Measurements from ENCODE around the gene ROBO2.

Gene ROBO2

GRCh38 chr3:77186319-77186718 is 146.4 kb downstream of the ROBO2 start:
- in situ Hi-C loops (cut with MboI; ENCODE audit: low sequenced_read_pairs): no loop called here

GRCh38 chr3:77186728-77187127 is 146.8 kb downstream of the ROBO2 start:
- in situ Hi-C loops (cut with MboI; ENCODE audit: low sequenced_read_pairs): no loop called here

- in situ Hi-C loops (cut with MboI; ENCODE audit: low sequenced_read_pairs): no loop called here
Observed at GRCh38 chr3:77188210-77188609, 148.3 kb downstream of the ROBO2 start.

DNA sequence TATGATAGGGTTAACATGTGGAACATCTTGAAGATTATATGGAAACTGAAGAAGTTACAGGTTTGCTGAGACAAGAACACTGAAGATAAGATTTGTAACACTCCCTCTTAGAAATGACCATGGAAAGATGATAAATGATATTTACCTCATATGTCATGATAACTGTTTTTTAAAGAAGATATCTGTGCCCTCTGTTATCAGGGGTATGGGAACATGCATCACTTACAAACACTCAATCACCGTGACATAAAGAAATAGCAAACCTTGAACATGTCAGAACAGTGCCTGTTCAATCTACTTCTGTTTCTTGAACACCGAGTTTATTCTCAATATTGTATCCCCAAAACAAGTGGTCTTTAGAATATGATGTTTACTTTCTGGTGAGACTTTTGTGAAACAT is 149.4 kb downstream of the ROBO2 start:
- in situ Hi-C loops (cut with MboI; ENCODE audit: low sequenced_read_pairs): no loop called here

DNA sequence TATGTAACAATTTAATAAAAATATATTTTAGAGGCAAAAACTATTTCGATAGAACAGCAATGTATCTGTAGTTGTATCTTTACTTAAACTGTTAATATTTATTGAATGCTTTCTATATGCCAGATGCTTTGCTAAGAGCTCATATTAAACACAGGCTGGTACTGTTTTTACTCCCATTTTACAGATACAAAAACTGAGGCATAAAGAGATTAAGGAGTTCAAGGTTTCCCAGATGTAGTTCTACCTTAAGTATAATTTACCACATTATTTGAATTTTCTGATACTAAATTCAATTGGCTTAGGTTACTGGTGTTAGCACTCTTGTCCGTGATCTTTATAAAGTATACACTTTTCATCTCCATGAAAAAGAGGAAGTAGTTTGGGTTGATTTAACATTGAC is 149.8 kb downstream of the ROBO2 start:
- in situ Hi-C loops (cut with MboI; ENCODE audit: low sequenced_read_pairs): no loop called here

- in situ Hi-C loops (cut with MboI; ENCODE audit: low sequenced_read_pairs): no loop called here
Observed at GRCh38 chr3:77190374-77190773, 150.5 kb downstream of the ROBO2 start.

DNA sequence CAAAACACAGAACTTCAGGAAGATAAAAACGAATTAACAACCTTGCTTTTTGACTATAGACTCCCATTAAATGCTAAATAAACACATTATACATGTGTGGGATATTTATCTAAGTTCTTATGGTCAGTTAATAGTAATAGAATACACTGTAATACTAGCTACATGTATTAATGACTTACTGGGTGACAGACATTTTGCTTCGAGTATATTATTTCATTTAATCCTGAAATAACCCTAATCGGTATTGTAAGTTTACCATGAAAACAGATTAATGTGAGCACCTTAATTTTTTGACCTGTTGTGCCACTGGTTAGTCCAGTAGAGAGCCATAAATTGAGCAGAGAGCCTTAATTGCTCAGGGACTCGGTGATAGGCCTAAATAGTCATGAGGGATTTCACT is 151.1 kb downstream of the ROBO2 start:
- in situ Hi-C loops (cut with MboI; ENCODE audit: low sequenced_read_pairs): no loop called here

DNA sequence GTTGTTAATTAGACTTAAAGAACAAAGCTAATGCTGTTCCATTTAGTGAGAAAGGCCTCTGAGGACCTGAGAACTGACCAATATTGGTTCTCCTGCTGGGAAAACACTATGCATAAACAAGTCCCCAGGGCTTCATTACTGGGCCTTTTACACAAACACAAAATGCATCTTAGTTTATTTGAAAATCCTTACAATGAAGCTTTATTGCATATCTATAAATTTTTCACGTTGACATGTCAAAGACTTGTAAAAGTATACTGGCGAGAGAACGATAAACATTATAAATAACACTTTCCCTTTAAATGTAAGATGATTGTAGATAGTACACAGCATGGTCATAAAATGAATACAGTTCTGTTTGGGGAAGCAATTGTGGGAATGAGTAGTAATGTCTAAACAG is 151.7 kb downstream of the ROBO2 start:
- in situ Hi-C loops (cut with MboI; ENCODE audit: low sequenced_read_pairs): no loop called here

- in situ Hi-C loops (cut with MboI; ENCODE audit: low sequenced_read_pairs): no loop called here
Observed at GRCh38 chr3:77195766-77196545, 156.1 kb downstream of the ROBO2 start.

GRCh38 chr3:77197408-77197807 is 157.5 kb downstream of the ROBO2 start:
- in situ Hi-C loops (cut with MboI; ENCODE audit: low sequenced_read_pairs): no loop called here

DNA sequence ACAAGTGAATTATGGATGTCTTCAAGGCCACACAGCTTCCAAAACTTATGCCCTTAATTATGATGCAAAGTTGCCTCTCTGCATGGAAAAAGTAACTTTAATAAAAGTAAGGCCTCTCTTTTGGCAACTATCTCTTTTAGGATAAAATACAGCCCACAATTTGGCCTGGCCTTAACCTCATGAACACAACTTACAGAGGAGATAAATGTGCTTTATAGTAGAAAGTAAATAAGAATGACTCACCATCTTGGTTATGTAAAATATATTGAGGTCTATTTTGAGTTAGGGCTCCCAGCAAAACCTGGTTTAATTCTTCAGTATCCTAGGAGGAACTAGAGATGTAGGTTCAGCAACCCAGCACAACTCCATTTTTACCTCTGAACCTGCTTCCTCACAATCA is 164.0 kb downstream of the ROBO2 start:
- in situ Hi-C loops (cut with MboI; ENCODE audit: low sequenced_read_pairs): no loop called here

- in situ Hi-C loops (cut with MboI; ENCODE audit: low sequenced_read_pairs): no loop called here
Observed at GRCh38 chr3:77204788-77205187, 164.9 kb downstream of the ROBO2 start.

DNA sequence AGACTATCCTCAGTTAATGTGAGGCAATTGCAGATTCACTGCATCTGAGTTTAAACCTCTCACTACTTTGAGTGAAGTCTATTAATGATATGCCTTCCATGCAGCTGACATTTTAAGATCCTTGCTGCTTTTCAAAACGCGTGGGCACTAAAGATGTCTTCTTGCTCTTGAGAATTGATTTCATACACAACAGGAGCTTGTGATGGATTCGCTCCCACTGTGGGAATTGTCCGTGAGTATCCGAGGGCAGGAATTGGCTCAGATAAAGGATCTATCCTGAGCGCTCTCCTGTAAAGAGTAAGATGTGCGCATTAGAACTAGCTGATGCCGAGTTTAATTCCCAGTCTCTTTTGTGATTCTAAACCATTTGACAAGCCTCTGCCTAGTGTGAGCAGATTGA is 167.9 kb downstream of the ROBO2 start:
- in situ Hi-C loops (cut with MboI; ENCODE audit: low sequenced_read_pairs): no loop called here

DNA sequence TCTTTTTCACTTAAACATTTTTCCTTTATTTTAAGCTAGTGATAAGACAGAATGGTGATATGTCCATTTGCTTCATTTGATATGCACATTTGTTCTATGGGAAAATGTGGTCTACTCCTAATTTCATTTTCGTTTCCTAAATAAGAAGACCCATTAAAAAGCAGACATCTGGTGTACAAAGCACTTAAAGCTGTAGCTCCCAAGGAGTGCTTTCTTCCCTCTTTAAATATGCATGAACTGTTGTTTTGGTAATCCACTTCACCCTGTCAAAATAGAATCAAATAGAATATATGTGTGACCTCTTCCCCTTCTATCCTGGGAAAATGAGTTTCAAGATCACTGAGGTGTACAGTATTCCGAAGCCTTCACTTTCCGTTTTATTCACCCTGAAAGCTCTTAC is 182.8 kb downstream of the ROBO2 start:
- in situ Hi-C loops (cut with MboI; ENCODE audit: low sequenced_read_pairs): no loop called here

GRCh38 chr3:77227567-77227966 is 187.7 kb downstream of the ROBO2 start:
- in situ Hi-C loops (cut with MboI; ENCODE audit: low sequenced_read_pairs): no loop called here

- in situ Hi-C loops (cut with MboI; ENCODE audit: low sequenced_read_pairs): no loop called here
Observed at GRCh38 chr3:77232557-77232956, 192.7 kb downstream of the ROBO2 start.

DNA sequence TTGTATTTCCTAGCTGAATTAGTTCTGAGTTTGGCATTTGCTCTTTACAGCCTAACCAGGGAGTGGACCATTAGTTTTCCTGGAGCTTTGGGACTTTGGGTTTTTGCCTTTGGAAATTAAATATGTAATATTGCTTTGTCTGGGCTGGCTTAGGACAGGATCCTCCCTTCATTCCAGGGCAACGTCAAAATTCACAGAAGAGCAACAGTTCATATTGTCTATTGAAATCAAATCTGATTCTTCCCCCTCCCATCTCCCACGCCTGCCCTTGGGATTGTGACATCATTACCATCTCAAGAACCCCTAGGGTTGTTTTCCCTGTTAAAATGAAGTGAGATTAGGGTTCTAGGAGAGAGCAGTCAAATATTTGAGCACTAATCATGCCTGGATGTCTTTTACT is 194.1 kb downstream of the ROBO2 start:
- in situ Hi-C loops (cut with MboI; ENCODE audit: low sequenced_read_pairs): no loop called here

GRCh38 chr3:77236118-77236517 is 196.2 kb downstream of the ROBO2 start:
- in situ Hi-C loops (cut with MboI; ENCODE audit: low sequenced_read_pairs): no loop called here

DNA sequence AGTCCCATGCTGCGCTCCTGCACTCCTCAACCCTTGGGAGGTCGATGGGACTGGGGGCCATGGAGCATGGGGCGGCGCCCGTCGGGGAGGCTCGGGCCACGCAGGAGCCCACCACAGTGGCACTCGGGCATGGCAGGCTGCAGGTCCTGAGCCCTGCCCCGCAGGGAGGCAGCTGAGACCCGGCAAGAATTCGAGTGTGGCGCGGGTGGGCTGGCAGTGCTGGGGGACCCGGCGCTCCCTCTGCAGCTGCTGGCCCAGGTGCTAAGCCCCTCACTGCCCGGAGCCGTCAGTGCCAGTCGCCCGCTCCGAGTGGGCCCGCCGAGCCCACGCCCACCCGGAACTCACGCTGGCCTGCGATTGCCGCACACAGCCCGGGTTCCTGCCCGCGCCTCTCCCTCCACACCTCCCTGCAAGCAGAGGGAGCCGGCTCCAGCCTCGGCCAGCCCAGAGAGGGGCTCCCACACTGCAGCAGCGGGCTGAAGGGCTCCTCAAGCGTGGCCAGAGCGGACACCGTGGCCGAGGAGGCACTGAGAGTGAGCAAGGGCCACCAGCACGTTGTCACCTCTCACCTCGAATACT is 200.3 kb downstream of the ROBO2 start:
- in situ Hi-C loops (cut with MboI; ENCODE audit: low sequenced_read_pairs): no loop called here

- in situ Hi-C loops (cut with MboI; ENCODE audit: low sequenced_read_pairs): no loop called here
Observed at GRCh38 chr3:77242371-77242770, 202.5 kb downstream of the ROBO2 start.

DNA sequence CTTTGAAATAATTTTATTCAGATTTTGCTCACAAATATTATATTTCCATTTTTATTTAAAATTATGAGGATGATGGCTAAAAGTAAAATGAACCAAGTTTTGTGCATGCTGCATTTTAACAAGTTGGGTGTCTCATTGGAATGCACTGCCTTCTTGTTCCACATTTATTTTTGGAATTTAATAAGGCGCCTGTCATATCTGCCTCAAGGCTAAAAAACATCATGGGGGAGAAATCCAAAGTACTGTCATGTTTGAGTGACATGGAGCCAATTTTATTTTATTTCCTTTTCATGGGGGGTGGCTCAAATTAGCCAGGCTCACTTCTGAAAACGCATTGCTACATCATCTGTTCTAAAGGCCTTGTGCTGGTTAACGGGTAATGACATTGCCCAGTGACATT is 205.1 kb downstream of the ROBO2 start:
- in situ Hi-C loops (cut with MboI; ENCODE audit: low sequenced_read_pairs): no loop called here

- in situ Hi-C loops (cut with MboI; ENCODE audit: low sequenced_read_pairs): no loop called here
Observed at GRCh38 chr3:77247061-77247460, 207.2 kb downstream of the ROBO2 start.

DNA sequence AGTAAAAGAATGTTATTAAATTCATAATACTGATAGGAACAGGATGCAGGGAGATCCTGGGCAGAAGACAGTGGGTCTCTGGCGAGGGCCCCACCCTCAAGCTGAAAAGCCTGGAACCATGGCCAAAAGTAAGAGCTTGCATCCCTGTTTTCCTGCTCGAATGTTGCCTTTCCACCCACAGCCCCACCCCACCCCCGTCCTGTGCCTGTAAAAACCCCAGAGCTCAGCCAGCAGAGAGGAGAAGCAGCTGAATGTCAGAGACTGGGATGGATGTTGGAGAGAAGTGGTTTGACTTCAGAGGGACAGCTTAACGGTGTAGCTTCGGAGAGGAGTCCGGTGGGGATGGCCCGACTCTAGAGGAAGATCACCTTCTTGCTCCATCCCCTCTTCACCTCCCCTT is 207.9 kb downstream of the ROBO2 start:
- in situ Hi-C loops (cut with MboI; ENCODE audit: low sequenced_read_pairs): no loop called here

Data from HL-60/S4 treated with retinoic acid at 250 ng/mL for 4 days and 3 days (cell line).